ENCODE data around the gene MRPS7.
"Not testable (repeated sequence)": the region's sequence is repeated elsewhere in the genome, so short reads cannot be mapped to it uniquely, and the experiment has no call there.

MRPS7 gene

DNA sequence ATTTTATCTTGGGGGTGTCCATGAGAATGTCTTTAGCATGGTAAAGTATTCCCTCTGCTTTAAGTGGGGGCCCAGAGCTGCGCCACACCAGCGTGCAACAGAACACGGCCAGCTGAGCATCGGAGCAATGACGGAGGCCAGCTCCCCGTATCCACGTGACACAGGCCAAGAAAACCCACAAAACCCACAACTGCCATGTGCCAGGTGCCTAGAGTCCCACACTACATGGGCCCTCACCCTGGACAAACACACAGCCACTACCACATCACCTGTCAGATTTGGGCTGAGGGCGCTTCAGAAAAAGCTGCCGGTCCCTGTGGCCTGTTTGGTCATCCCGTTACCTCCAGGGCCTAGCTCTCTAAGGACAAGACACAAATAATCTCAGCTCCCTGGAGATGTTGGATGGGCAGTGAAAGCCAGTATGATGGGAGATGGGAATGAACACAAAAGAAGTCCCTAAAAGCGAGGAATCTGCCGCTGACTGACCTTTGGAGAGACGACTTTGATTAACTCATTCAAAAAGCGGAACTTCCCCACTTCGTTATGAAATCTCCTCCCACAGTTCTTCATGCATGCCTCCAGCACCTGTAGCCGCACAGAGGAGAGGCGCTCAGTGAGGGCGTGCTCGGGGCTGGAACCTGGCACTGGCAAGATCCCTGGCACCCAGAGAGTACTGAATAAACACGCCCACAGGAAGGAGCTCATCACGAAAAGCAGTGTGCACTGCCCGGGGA, 17.4 kb upstream of the MRPS7 start:
- no peak for DNase-seq

DNA sequence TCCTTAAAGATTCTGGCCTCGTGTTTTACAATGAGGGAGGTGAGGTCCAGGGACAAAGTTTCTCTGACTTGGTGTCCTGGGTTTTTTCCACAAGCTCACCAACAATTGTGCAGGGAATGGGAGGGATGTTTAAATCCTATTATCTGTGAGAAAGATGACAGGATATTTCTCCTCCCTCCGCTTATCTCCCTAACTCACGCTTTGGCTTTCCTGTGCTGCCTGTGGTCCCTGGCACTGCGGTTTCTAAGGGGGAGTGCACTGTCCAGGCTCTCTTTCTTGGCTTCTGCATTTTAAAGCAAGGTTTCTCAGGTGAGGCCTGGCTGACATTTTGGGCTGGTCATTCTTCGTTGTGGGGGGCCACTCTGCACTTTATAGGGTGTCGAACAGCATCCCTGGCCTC, 16.7 kb upstream of the MRPS7 start:
- no peak for DNase-seq

DNA sequence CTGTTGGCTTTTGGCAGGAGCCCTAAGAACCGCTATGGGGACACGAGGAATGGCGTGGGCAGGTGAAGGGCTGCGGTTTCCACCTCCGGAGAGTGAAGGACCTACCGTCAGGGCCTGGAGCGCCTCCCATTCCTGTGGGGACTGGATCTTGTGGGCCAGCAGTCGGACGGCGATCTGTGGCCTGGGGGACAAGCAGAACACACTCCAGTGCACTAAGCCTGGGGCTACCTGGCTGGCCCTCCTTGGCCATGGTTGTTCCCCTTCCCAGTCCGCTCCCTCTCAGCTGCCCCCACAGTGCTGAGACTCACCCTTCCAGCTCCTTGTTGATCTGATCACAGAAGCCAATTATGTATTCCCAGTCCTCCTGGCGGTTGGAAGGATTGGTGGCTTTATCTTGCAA, 15.3 kb upstream of the MRPS7 start:
- no peak for DNase-seq

DNA sequence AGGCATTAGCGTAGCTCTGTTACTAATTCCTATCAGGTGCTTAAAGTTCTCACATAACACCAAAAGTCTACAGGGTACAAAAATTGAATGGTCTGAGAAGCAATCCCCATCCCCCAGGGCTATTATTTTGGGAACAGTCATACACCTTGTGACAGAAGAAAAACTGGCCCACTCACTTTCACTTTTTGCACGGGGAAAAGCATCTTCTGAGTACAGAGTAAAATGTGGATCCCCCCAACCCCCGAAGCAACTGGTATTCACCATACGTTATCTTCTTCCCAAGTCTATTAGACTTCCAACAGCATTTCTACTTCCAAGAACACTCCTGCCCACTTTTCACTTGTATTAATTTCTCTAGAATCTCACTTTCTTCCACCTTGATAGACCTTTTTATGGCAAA, 12.1 kb upstream of the MRPS7 start:
- no peak for DNase-seq

DNA sequence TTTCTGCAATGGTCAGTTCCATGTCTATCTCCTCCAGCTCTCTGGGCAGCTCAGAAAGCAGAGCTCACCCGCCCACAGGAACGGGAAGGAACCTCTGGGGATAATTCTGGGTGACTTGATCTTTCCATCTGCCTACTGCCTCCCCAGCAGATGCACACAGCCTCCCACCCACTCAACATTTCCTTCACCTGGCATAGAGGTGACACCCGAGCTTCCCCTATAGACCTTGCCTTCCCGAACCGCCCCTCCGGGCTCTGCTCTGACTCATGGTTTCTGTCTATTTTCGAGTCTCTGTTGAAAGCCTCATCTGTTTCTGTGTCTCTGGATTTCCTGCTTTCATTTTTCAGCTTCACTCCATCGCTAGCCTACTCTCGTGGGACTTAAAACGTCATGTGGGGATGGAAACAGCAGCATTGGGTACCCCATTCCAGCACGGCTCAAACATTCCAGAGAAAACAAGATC, 11.6 kb upstream of the MRPS7 start:
- DNase-seq = peak; percentile 54

DNA sequence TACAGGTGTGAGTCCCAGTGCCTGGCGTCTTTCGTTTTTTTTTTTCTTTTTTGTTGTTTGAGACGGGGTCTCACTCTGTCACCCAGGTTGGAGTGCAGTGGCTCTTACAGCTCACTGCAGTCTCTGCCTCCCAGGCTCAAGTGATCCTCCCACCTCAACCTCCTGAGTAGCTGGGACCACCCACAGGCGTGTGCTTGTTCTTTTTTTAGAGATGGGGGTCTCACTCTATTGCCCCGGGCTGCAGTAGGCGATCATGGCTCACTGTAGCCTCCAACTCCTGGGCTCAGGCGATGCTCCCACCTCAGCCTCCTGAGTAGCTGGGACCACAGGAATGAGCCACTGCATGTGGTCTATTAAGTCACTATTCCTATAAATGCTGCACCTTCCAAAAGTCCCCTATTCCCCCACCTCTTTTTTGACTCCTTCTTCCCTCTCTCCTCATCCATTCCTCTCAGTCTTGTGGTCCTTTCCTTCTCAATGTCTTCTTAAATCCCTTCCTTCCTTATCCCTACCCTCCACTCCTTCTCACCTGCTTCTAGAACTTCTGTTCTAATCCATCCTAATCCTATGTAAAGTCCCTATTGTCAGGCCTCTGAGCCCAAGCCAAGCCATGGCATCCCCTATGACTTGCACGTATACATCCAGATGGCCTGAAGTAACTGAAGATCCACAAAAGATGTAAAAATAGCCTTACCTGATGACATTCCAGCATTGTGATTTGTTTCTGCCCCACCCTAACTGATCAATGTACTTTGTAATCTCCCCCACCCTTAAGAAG, 9.5 kb upstream of the MRPS7 start:
- no peak for DNase-seq

DNA sequence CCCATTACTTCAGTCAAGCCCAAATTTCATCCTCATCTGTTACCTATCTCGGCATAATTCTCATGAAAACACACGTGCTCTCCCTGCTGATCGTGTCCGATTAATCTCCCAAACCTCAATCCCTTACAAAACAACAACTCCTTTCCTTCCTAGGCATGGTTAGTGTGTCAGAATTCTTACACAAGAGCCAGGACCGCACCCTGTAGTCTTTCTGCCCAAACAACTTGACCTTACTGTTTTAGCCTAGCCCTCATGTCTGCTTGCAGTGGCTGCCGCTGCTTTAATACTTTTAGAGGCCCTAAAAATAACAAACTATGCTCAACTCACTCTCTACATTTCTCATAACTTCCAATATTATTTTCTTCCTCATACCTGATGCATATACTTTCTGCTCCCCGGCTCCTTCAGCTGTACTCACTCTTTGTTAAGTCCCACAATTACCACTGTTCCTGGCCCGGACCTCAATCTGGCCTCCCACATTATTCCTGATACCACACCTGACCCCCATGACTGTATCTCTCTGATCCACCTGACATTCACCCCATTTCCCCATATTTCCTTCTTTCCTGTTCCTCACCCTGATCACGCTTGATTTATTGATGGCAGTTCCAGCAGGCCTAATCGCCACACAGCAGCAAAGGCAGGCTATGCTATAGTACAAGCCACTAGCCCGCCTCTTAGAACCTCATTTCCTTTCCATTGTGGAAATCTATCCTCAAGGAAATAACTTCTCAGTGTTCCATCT, 5.6 kb upstream of the MRPS7 start:
- DNase-seq = not testable (repeated sequence)

DNA sequence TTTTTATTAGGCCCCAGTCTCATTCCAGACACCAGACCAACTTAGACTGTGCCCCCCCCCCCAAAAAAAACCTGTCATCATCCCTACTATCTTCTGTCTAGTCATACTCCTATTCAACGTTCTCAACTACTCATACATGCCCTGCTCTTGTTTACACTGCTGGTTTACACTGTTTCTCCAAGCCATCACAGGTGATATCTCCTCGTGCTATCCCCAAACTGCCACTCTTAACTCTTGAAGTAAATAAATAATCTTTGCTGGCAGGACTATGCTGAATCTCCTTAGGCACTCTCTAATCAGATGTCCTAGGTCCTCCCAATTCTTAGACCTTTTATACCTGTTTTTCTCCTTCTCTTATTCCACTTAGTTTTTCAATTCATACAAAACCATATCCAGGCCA, 4.5 kb upstream of the MRPS7 start:
- not testable (repeated sequence) for DNase-seq

DNA sequence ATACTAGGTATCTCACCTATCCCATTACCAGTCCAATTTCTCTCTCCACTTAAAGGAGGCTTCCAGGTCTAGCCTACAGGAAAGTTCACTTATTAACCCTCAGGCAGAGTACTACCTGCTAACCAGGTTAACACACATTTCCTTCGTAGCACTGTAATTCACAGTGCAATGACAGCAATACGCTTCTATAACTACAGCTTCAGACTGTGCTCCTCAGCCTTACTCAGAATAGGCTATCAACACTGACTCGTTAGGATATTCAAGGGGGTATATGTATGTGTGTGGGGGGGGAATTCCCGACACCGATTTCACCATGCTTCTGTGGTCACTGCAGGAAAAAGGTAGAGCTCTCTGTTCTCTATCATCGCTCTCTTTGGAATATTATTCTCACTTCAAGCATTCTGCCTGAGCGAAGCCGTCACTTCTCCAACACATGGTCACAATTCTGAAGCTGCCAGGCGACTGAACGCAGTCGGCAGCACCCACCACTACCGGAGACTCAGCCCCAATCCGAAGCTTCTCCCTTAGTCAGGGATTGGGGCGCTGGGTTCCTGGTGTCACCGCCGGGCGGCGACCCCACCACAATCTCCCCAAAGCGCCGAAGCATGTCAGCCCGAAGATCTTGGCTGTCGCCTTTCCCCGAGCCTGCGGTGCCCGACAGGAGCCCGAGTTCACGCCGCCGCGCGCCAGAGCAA, 891 bp upstream of the MRPS7 start:
- no peak for DNase-seq

DNA sequence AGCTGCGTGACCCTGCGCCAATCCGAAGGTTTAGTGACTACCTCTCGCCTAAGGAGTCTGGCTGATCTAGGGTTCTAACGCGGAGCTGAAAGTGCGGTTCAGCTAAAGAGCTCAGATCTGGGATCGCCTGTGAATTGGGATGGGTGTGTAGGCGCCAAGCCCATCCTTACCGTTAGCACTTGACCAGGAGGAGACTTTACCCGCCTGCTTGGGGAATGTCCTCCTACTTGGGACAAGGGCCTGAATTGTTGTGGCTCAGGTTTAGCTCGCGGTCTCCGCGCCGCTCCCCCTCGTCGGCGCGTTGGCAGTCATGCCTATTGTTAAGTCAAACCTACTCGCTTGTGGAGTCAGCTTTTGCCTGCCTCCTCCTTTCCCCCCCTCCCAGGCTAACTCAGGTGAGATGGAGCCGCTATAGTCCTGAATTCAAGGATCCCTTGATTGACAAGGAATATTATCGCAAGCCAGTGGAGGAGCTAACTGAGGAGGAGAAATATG, 480 bp downstream of the MRPS7 start:
- no peak for DNase-seq

DNA sequence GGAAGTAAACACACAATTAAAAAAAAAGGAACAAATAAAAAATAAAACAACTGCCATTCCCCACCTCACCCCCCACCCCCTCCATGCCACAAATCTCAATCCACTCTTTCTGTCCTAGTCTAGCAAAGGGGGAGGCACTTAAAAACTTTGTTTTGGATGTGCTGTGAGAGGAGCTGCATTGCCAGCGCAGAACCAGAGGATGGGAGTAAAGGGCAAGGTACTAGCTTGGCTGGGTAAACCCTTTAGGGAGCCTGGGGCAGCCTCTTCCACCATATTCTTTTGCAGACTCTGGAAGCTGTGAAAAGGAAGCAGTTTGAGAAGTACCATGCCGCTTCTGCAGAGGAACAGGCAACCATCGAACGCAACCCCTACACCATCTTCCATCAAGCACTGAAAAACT, 1.4 kb downstream of the MRPS7 start:
- no peak for DNase-seq

DNA sequence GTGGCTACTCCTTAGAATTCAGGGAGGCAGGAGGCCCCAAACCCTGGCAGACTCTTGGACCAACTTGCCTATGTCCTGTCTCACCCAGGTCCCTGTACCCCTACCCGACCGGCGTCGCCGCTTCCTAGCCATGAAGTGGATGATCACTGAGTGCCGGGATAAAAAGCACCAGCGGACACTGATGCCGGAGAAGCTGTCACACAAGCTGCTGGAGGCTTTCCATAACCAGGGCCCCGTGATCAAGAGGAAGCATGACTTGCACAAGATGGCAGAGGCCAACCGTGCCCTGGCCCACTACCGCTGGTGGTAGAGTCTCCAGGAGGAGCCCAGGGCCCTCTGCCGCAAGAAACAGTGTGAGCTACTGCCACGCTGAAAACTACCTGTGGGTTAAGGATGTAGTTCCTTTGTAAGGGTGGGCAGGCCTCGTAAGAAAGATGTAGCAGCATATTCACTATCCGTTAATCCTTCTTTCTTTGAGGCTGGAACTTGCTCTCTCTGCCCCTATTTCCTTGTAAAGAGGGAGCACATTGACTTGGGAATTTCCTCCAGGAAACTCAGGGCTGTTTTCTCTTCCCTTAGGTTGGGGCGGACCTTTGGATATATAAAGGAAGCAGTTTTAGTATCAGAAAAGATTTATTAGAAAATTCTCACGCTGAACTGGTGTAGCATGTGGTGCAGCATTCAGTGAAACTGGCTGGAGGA, 4.1 kb downstream of the MRPS7 start:
- no peak for DNase-seq

DNA sequence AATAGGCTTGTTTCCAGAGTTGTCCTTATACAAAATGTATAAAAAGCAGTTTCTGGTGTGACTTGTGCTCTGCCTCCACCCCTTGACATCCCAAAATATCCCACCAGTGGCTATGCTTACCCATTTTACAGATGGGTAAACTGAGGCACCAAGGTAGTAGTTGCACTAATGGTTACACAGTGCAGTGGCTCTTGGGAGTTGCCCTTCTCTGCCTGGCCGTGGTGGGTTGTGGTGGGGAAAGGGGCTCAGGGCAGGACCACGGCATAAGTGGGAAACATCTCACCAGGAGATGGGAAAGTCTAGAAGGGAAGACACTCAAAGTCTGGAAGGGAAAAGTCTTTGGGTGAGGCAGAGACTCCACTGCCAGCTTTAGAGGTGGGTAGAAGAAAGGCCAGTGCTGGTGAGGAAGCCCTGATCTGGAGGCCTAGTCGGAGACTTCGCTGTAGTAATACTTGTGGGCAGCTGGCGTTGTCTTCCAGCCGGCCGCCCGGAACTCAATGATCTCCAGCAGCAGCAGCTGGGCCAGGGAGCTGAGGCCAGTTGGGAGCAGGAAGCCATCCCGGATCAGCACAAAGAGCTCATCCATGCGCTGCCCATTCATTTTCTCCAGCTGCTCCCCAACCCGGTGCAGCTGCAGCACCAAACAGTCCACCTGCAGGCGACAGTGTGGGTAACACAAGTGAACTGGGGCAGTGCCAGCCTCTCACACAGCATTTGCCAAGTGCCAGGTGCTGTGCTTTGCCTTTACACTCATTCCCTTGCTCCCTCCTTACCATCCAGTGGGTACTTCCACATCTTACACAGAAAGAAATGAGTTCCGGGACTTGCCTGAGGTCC, 4.9 kb downstream of the MRPS7 start:
- no peak for DNase-seq

DNA sequence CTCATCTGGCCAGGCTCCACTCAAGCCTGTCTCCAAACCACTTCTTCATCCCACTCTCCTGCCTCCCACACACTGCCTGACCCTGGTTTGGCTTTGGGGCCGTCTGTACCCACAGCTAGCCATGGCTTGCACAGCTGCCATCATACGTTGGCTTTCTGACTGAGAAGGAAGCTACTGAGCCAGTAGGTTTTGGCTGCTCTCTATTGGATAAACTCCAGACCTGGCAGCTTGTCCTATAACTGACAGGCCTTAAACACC, 5.4 kb downstream of the MRPS7 start:
- no peak for DNase-seq

DNA sequence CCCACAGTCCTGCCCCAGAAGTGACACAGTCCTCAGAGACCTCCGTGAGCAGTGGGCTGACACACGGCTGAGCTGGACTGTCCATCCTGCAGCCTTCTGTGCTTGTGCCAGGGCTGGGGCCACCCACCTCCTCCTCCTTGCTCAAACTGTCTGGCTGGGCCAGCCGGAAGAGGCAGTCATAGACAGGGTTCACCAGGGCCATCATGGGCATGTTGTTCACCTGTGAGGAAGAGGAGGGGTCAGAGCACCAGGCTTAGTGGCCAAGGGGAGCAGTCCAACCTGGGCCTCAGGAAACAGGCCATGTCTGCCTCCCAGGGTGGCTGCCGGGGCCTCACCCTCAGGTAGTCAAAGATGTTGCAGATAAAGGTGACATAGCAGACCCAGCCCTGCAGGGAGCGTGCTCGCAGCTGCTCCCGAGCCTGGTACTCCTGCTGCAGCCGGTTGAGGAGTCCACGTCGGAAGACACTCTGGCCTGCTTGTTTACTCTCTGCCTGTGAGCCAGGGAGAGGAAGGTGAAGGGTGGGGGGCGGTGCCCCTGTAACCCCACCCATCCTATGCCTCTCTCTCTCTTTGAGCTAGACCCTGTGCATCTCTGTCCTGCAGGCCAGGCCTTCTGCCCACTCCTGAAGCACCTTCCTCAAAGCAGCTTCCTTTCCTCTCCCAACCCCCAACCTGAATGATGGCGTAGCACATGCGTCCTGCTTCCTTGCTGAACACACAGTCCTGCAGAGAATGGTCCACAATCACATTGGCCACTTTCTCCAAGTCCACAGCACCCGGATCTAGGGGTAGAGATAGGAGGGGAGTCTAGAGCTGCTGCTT, 5.9 kb downstream of the MRPS7 start:
- no peak for DNase-seq

DNA sequence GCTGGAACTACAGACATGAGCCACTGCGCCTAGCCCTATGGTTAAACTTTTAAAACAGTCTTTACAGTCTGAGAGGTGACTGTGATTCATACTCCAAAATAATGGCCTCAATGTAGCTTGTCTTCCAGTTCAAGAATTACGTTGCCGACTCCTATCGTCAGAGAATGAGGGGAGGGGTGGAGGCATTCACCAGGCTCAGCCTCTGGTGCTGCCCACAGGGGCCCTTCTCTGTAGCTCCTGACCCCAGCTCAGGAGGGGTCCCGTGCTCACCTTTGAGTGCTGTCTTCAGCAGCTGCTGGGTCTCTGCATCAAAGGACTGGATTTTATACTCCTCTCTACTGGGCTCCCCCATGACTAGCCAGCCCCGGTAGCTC, 8.2 kb downstream of the MRPS7 start:
- DNase-seq = no peak

DNA sequence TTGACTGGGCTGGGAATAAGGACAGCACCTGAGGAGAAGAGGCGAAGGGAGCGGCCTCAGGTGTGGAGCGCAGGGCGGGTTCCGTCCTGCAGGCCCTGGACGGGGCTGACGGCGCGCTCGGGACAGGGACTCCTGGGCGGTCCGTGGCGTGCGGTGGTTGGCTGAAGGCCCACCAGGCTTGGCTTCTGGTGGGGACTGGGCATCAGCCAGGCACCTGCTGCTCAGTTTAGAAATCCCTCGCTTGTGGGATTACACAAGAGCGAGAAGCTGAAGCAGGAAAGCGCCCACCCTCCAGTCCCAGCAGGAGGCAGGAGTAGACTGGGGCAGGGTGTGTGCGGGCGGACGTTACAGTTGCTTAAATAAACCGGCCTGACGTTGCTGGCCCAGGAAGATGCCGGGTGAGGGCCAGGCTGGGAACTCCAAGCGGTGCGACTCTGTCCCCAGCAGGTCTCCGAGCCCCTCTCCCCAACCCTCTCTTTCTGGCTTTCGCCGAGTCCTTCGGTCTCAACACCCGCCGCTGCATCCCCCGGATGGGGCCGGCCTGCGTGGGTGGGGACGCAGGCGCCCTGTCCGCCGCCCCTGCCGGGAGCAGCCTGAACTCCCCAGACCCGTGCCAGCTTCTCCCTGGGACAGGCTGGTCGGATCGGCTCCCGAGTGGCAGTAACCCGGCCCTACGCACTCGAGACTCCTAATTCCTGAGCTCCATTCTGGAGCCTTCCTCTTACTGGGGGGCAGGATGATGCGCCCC, 8.7 kb downstream of the MRPS7 start:
- peak; percentile 40 for DNase-seq

DNA sequence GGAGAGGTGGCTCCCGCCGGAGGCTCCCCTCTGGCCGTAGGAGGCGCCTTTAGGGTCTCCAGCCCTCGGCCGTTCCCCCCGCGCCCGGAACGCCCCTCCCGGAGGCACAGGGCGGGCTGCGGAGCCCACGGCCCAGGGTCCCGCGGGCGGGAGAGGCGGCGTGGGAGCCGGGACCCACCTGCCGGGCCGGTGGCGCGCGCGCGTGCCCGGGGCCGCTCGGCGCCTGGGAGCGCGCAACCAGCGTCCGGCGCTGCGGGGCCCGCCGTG, 9.2 kb downstream of the MRPS7 start, which contains the start of gene MIF4GD:
TSS of gene MIF4GD (minus strand) at position 266 of the 267 bp plus-strand sequence. CDS start 1,036 bp downstream, outside the sequence.
- no peak for DNase-seq

DNA sequence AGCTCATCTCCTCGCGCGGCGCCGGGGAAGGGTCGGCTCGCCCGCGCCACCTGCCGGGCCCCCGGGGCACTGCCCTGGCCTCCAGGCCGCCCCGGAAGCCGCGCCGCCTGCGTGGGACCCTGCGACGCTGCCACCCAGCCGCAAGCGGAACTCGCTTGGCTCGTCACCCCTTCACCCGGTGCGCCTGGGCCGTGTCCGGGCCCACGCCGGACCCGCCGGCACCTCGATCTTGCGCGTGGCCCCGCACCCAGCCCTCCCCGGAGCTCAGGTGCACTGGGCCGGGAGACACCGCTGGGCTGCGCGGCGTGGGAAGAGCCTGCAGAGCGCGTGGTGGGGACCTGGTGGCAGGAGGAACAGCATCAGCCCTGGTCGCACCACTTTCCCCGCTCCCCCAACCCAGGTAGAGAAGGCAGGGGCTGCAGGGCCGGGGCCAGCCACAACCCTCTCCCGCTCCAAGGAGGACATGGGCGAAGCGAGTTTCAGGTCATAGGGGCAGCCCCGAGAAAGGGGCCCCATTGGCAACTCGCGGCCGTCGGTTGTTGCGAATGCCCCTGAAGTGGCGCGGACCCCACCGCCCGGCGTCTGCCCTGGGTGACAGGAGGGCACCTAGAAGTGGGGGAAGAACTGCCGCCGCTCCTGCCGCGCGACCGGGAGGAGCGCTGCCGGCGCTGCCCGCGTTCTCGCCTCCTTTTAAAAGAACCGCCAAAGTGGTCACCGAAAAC, 9.7 kb downstream of the MRPS7 start:
- peak; percentile 90 for DNase-seq

Measured in central memory CD4-positive, alpha-beta T cell (primary cell).